HG02588 (cell line): ENCODE data around the gene ZNF407.

ENCODE experiments used
- ATAC-seq: cut with Tn5 transposase; IDR thresholded peaks from one replicate; pipeline ENCODE4 v1.9.1; 2021; ENCODE audit warnings: mild to moderate bottlenecking, moderate library complexity; ENCODE audit not compliant: unreplicated experiment

ZNF407 gene

GRCh38 chr18:74819433-74820059, 221.9 kb downstream of the ZNF407 start:
- peak; percentile 70 for ATAC-seq

- ATAC-seq, result no peak
These were observed 222.6 kb downstream of the ZNF407 start for GRCh38 chr18:74820160-74820780.

- ATAC-seq, result no peak
These were observed 227.8 kb downstream of the ZNF407 start for GRCh38 chr18:74825460-74825859.

- no peak for ATAC-seq
These were observed 228.9 kb downstream of the ZNF407 start for GRCh38 chr18:74826572-74826971.

- ATAC-seq, result no peak
These were observed 230.5 kb downstream of the ZNF407 start for GRCh38 chr18:74828200-74828599.

GRCh38 chr18:74831571-74832250, 234.0 kb downstream of the ZNF407 start:
- no peak for ATAC-seq

- no peak for ATAC-seq
These were observed 234.7 kb downstream of the ZNF407 start for GRCh38 chr18:74832381-74832780.

- ATAC-seq, result no peak
These were observed 235.3 kb downstream of the ZNF407 start for GRCh38 chr18:74832999-74833398.

GRCh38 chr18:74834424-74835309, 237.0 kb downstream of the ZNF407 start:
- no peak for ATAC-seq

GRCh38 chr18:74836296-74837139, 238.8 kb downstream of the ZNF407 start:
- ATAC-seq, result no peak

- no peak for ATAC-seq
These were observed 243.0 kb downstream of the ZNF407 start for GRCh38 chr18:74840492-74841167.

GRCh38 chr18:74841248-74841647, 243.6 kb downstream of the ZNF407 start:
- no peak for ATAC-seq

GRCh38 chr18:74849301-74849700, 251.6 kb downstream of the ZNF407 start:
- ATAC-seq, result no peak

GRCh38 chr18:74856434-74856833, 258.8 kb downstream of the ZNF407 start:
- no peak for ATAC-seq

GRCh38 chr18:74856928-74857327, 259.3 kb downstream of the ZNF407 start:
- no peak for ATAC-seq

- no peak for ATAC-seq
These were observed 260.2 kb downstream of the ZNF407 start for GRCh38 chr18:74857901-74858300.

GRCh38 chr18:74861154-74861553, 263.5 kb downstream of the ZNF407 start:
- ATAC-seq, result no peak

GRCh38 chr18:74862094-74862493, 264.4 kb downstream of the ZNF407 start:
- no peak for ATAC-seq

GRCh38 chr18:74866577-74866976, 268.9 kb downstream of the ZNF407 start:
- ATAC-seq, result no peak

GRCh38 chr18:74868461-74868860, 270.8 kb downstream of the ZNF407 start:
- ATAC-seq, result no peak
